Astrocyte of the spinal cord (primary cell): ENCODE results near the gene NR3C2.
A peak's percentile ranks its signal among the peaks of the same experiment; 100 is the strongest.
"Not testable (repeated sequence)": the region's sequence is repeated elsewhere in the genome, so short reads cannot be mapped to it uniquely, and the experiment has no call there.

Experiments
- DNase-seq: peaks from one replicate; pipeline ENCODE4 v3.0.0; 2011; ENCODE audit warnings: low read depth, low spot score
- H3K4me3 ChIP-seq: 2 replicates; pipeline ENCODE4 v1.5.1; 2011; ENCODE audit warnings: low read depth, mild to moderate bottlenecking, low read length, moderate library complexity
- CTCF ChIP-seq: IDR thresholded peaks from 2 replicates; pipeline ENCODE4 v1.5.1; 2012; ENCODE audit warnings: low read depth, mild to moderate bottlenecking, low read length, inconsistent platforms
- in situ Hi-C: cut with HindIII; loops from 2 replicates; pipeline ENCODE4 v1.10.0; 2017; ENCODE audit warnings: low sequenced_read_pairs

The NR3C2 gene

GRCh38 chr4:148141501-148141900 is 300.7 kb downstream of the NR3C2 start:
- TF ChIP-seq CTCF: no peak
- no peak for DNase-seq
- no peak overlapping the region for H3K4me3 ChIP-seq
- in situ Hi-C loops: no loop called here

- TF ChIP-seq CTCF: no peak
- in situ Hi-C loops: no loop called here
- H3K4me3 ChIP-seq: no peak overlapping the region
- DNase-seq: peak; percentile 15
Observed at GRCh38 chr4:148126825-148127224, 315.4 kb downstream of the NR3C2 start.

- no peak for DNase-seq
- TF ChIP-seq CTCF: no peak
- H3K4me3 ChIP-seq: no peak overlapping the region
- in situ Hi-C loops: no loop called here
Observed at GRCh38 chr4:148124512-148124911, 317.7 kb downstream of the NR3C2 start.

GRCh38 chr4:148123161-148123560 is 319.1 kb downstream of the NR3C2 start:
- H3K4me3 ChIP-seq, DNase-seq, in situ Hi-C loops: not testable (repeated sequence)

GRCh38 chr4:148120216-148120615 is 322.0 kb downstream of the NR3C2 start:
- in situ Hi-C loops: no loop called here
- no peak for TF ChIP-seq CTCF
- no peak for DNase-seq
- H3K4me3 ChIP-seq: no peak overlapping the region

GRCh38 chr4:148118633-148119032 is 323.6 kb downstream of the NR3C2 start:
- H3K4me3 ChIP-seq: no peak overlapping the region
- in situ Hi-C loops: no loop called here
- DNase-seq: no peak
- TF ChIP-seq CTCF: no peak

- in situ Hi-C loops: no loop called here
- H3K4me3 ChIP-seq: no peak overlapping the region
- no peak for DNase-seq
- no peak for TF ChIP-seq CTCF
Observed at GRCh38 chr4:148118179-148118578, 324.0 kb downstream of the NR3C2 start.
